HEK293 (cell line): ENCODE data around the gene TNFRSF25.

Experiments used
- CTCF ChIA-PET: fragments of 350-600 bp; formaldehyde crosslinking; extraction: SDS; loops from one replicate; lab custom pipeline; 2021; ENCODE audit warnings: antibody characterized with exemption; lab: Yijun Ruan, JAX
- POLR2A ChIA-PET: fragments of 300-600 bp; formaldehyde crosslinking; extraction: SDS; loops from one replicate; lab custom pipeline; 2020; ENCODE audit warnings: antibody characterized with exemption, inconsistent platforms; lab: Yijun Ruan, JAX
- H3K27ac ChIP-seq: fragments of 200-500 bp; sonication (Bioruptor generic); 2 replicates; pipeline ENCODE4 v1.5.1; 2014; ENCODE audit warnings: low read depth, low read length, control low read depth, inconsistent platforms; ENCODE audit errors: extremely low read depth
- H3K36me3 ChIP-seq, 2 experiments: fragments of 200-500 bp in 1 of 2; sonication (Bioruptor generic) in 1 of 2; 1 replicate in 1 of 2; 2 replicates in 1 of 2; pipeline ENCODE4 v1.5.1; 2014 to 2017; ENCODE audit warnings: inconsistent platforms in 2 of 2, low read length in 2 of 2; ENCODE audit not compliant: control insufficient read depth in 2 of 2, insufficient read depth in 1 of 2
- H3K4me1 ChIP-seq: fragments of 200-500 bp; sonication (Bioruptor generic); 2 replicates; pipeline ENCODE4 v1.5.1; 2014; ENCODE audit warnings: mild to moderate bottlenecking, low read length, inconsistent platforms; ENCODE audit not compliant: control insufficient read depth, insufficient read depth
- H3K4me3 ChIP-seq: 2 replicates; pipeline ENCODE4 v1.5.1; 2011; ENCODE audit warnings: low read depth, mild to moderate bottlenecking, control low read depth, low read length, moderate library complexity
- H3K9me3 ChIP-seq: fragments of 200-500 bp; sonication (Bioruptor generic); 2 replicates; pipeline ENCODE4 v1.5.1; 2014; ENCODE audit warnings: low read depth, low read length, inconsistent platforms; ENCODE audit not compliant: control insufficient read depth, insufficient read depth
- EGR2 ChIP-seq: fragments of 450-650 bp; formaldehyde crosslinking; IDR thresholded peaks from 2 replicates; pipeline ENCODE4 v1.5.1; 2016; ENCODE audit warnings: low read depth, missing biosample characterization, missing genetic modification characterization
- GLI2 ChIP-seq: fragments of 450-650 bp; formaldehyde crosslinking; IDR thresholded peaks from 2 replicates; pipeline ENCODE4; 2017; ENCODE audit warnings: missing biosample characterization, missing genetic modification characterization, low read depth, borderline replicate concordance
- KLF1 ChIP-seq: fragments of 450-650 bp; formaldehyde crosslinking; IDR thresholded peaks from 2 replicates; pipeline ENCODE4 v1.5.1; 2016; ENCODE audit warnings: missing biosample characterization, missing genetic modification characterization
- MEIS1 ChIP-seq: sonication (generic); formaldehyde crosslinking; IDR thresholded peaks from 2 replicates; pipeline ENCODE4 v1.8.1; 2022; ENCODE audit warnings: missing genetic modification reagents, mild to moderate bottlenecking, borderline replicate concordance
- SALL2 ChIP-seq: fragments of 450-650 bp; formaldehyde crosslinking; IDR thresholded peaks from 2 replicates; pipeline ENCODE4 v1.5.0; 2017; ENCODE audit warnings: missing biosample characterization, mild to moderate bottlenecking, missing genetic modification characterization, borderline replicate concordance
- SCRT2 ChIP-seq: fragments of 450-650 bp; formaldehyde crosslinking; IDR thresholded peaks from 2 replicates; pipeline ENCODE4 v1.5.1; 2016; ENCODE audit warnings: missing biosample characterization, missing genetic modification characterization
- SP2 ChIP-seq: fragments of 450-650 bp; formaldehyde crosslinking; IDR thresholded peaks from 2 replicates; pipeline ENCODE4 v1.5.1; 2016; ENCODE audit warnings: missing biosample characterization, missing genetic modification characterization
- SP3 ChIP-seq: fragments of 450-650 bp; formaldehyde crosslinking; IDR thresholded peaks from 2 replicates; pipeline ENCODE4 v1.5.1; 2016; ENCODE audit warnings: missing biosample characterization, missing genetic modification characterization
- TCF7L2 ChIP-seq: IDR thresholded peaks from 2 replicates; pipeline ENCODE4 v1.6.1; 2011; ENCODE audit warnings: low read depth, mild to moderate bottlenecking, inconsistent platforms, low read length, moderate library complexity, borderline replicate concordance
- ZBTB48 ChIP-seq: fragments of 450-650 bp; formaldehyde crosslinking; IDR thresholded peaks from 2 replicates; pipeline ENCODE4 v1.5.1; 2016; ENCODE audit warnings: missing biosample characterization, missing genetic modification characterization
- ZFHX2 ChIP-seq: fragments of 450-650 bp; formaldehyde crosslinking; conservative IDR thresholded peaks from 2 replicates; pipeline ENCODE4 v1.5.1; 2016; ENCODE audit warnings: missing biosample characterization, missing genetic modification characterization
- ZFP37 ChIP-seq: fragments of 450-650 bp; formaldehyde crosslinking; IDR thresholded peaks from 2 replicates; pipeline ENCODE4 v1.5.1; 2016; ENCODE audit warnings: missing biosample characterization, missing genetic modification characterization
- ZNF114 ChIP-seq: fragments of 450-650 bp; formaldehyde crosslinking; IDR thresholded peaks from 2 replicates; pipeline ENCODE4 v1.5.0; 2017; ENCODE audit warnings: missing biosample characterization, missing genetic modification characterization
- ZNF140 ChIP-seq: fragments of 450-650 bp; formaldehyde crosslinking; IDR thresholded peaks from 2 replicates; pipeline ENCODE4 v1.5.1; 2016; ENCODE audit warnings: missing biosample characterization, missing genetic modification characterization
- ZNF2 ChIP-seq: fragments of 450-650 bp; formaldehyde crosslinking; IDR thresholded peaks from 2 replicates; pipeline ENCODE4 v1.5.1; 2016; ENCODE audit warnings: missing biosample characterization, missing genetic modification characterization
- ZNF23 ChIP-seq: fragments of 450-650 bp; formaldehyde crosslinking; IDR thresholded peaks from 2 replicates; pipeline ENCODE4 v1.5.1; 2016; ENCODE audit warnings: missing biosample characterization, missing genetic modification characterization, borderline replicate concordance
- ZNF266 ChIP-seq: fragments of 450-650 bp; formaldehyde crosslinking; IDR thresholded peaks from 2 replicates; pipeline ENCODE4 v1.5.1; 2016; ENCODE audit warnings: missing biosample characterization, missing genetic modification characterization, low read depth
- ZNF335 ChIP-seq: fragments of 450-650 bp; formaldehyde crosslinking; conservative IDR thresholded peaks from 2 replicates; pipeline ENCODE4 v1.5.1; 2016; ENCODE audit warnings: missing biosample characterization, missing genetic modification characterization
- ZNF341 ChIP-seq: fragments of 450-650 bp; formaldehyde crosslinking; IDR thresholded peaks from 2 replicates; pipeline ENCODE4; 2016; ENCODE audit warnings: low read depth, missing biosample characterization, missing genetic modification characterization
- ZNF404 ChIP-seq: fragments of 450-650 bp; formaldehyde crosslinking; IDR thresholded peaks from 2 replicates; pipeline ENCODE4 v1.5.1; 2017; ENCODE audit warnings: missing biosample characterization, missing genetic modification characterization
- ZNF473 ChIP-seq: fragments of 450-650 bp; formaldehyde crosslinking; IDR thresholded peaks from 2 replicates; pipeline ENCODE4 v1.5.1; 2017; ENCODE audit warnings: missing biosample characterization, missing genetic modification characterization
- ZNF510 ChIP-seq: fragments of 450-650 bp; formaldehyde crosslinking; IDR thresholded peaks from 2 replicates; pipeline ENCODE4 v1.5.1; 2018; ENCODE audit warnings: mild to moderate bottlenecking, missing genetic modification characterization, missing biosample characterization; ENCODE audit not compliant: insufficient replicate concordance
- ZNF600 ChIP-seq: fragments of 450-650 bp; formaldehyde crosslinking; IDR thresholded peaks from 2 replicates; pipeline ENCODE4 v1.5.1; 2016; ENCODE audit warnings: missing biosample characterization, missing genetic modification characterization
- ZNF624 ChIP-seq: fragments of 450-650 bp; formaldehyde crosslinking; IDR thresholded peaks from 2 replicates; pipeline ENCODE4 v1.5.1; 2017; ENCODE audit warnings: missing biosample characterization, missing genetic modification characterization
- ZNF626 ChIP-seq: fragments of 450-650 bp; sonication (Bioruptor Pico); formaldehyde crosslinking; IDR thresholded peaks from 2 replicates; pipeline ENCODE4 v1.5.1; 2018; ENCODE audit warnings: missing biosample characterization, missing genetic modification characterization, inconsistent platforms
- ZNF629 ChIP-seq: fragments of 450-650 bp; formaldehyde crosslinking; IDR thresholded peaks from 2 replicates; pipeline ENCODE4 v1.5.1; 2017; ENCODE audit warnings: missing biosample characterization, missing genetic modification characterization
- ZNF768 ChIP-seq: fragments of 450-650 bp; formaldehyde crosslinking; IDR thresholded peaks from 2 replicates; pipeline ENCODE4 v1.5.1; 2018; ENCODE audit warnings: missing biosample characterization, mild to moderate bottlenecking, missing genetic modification characterization
- ZNF792 ChIP-seq: fragments of 450-650 bp; formaldehyde crosslinking; IDR thresholded peaks from 2 replicates; pipeline ENCODE4 v1.5.1; 2016; ENCODE audit warnings: missing biosample characterization, missing genetic modification characterization
- ZNF837 ChIP-seq: fragments of 450-650 bp; formaldehyde crosslinking; IDR thresholded peaks from 2 replicates; pipeline ENCODE4 v1.5.1; 2016; ENCODE audit warnings: missing biosample characterization, missing genetic modification characterization
- TF ChIP-seq, protein P1 (sequence below): fragments of 450-650 bp; formaldehyde crosslinking; IDR thresholded peaks from 2 replicates; pipeline ENCODE4 v1.5.1; 2016; ENCODE audit warnings: missing biosample characterization, missing genetic modification characterization
- TF ChIP-seq, protein P2 (sequence below): fragments of 450-650 bp; formaldehyde crosslinking; IDR thresholded peaks from 2 replicates; pipeline ENCODE4 v1.5.1; 2016; ENCODE audit warnings: missing biosample characterization, missing genetic modification characterization
- TF ChIP-seq, protein P3 (sequence below): fragments of 450-650 bp; formaldehyde crosslinking; IDR thresholded peaks from 2 replicates; pipeline ENCODE4 v1.5.1; 2016; ENCODE audit warnings: missing biosample characterization, missing genetic modification characterization
- TF ChIP-seq, protein P4 (sequence below): fragments of 450-650 bp; formaldehyde crosslinking; IDR thresholded peaks from 2 replicates; pipeline ENCODE4 v1.5.1; 2016; ENCODE audit warnings: missing biosample characterization, missing genetic modification characterization

TNFRSF25 gene

DNA sequence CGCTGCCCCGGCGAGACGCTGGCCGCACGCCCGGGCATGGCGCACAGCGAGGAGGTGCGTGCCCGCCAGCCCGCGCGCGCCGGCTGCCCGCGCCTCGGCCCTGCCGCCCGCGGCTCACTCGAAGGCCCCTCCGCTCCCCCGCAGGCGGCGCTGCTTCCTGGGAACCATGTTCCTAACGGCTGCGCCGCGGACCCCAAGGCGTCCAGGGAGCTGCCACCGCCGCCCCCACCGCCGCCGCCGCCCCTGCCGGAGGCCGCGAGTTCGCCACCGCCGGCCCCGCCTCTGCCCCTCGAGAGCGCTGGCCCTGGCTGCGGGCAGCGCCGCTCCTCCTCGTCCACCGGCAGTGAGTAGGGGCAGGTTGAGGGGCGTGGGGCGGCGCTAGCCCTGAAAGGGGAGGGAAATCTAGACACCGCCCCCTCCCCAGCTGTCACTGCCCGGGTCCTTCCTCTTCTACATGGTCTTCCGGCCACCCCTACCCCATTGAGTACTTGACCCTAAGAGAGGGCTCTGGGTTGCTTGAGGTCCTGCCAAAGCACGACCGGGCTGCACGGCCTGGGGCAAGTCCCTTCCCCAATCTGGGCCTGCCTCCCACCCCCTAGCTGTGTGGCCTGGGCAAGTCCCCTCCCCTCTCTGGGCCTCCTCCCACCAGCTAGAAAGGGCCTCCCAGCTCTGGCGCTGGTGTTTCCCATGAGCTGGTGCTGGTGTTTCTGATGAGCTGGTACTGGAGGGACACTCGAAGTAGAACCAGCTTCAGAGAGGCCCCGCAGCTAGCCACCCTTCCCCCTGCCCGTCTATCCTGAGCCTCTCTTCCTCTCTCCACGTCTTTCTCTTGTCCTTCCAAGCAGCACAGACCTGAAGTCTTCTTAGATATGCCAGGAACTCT lies 17.0 kb downstream of the TNFRSF25 start:
- POLR2A ChIA-PET, result no interaction called here
- Histone ChIP-seq H3K4me3 (no peak overlapping the region), H3K27ac (no peak overlapping the region), H3K36me3 (no peaks in the 10 kb centered on the region), H3K4me1 (no peaks in the 10 kb centered on the region), H3K9me3 (no peaks in the 10 kb centered on the region)
- CTCF ChIA-PET, result interaction anchor here (0.6 to 2.2 kb wide), 7 partner anchors 8 to 202 kb away, joined by 3 to 11 read pairs (median 3); no protein-coding TSS in a partner anchor
- TF ChIP-seq ZNF2 (no peak), SP2 (peak; percentile 56; the same call in 1 of the 2 replicates), ZNF626 (tag by site-specific recombination) (no peak), EGR2 (peak; percentile 9; the same call in 1 of the 2 replicates), ZNF768 (0 out of 2 replicates have a peak, but pooled peaks have one; percentile 40), ZNF792 (tag by site-specific recombination) (no peak), ZNF140 (tag by site-specific recombination) (no peak), GLI2 (tag by site-specific recombination) (no peak), ZNF473 (tag by site-specific recombination) (no peak), ZNF600 (tag by site-specific recombination) (no peak), ZNF404 (no peak), ZNF629 (tag by site-specific recombination) (no peak), SP3 (tag by site-specific recombination) (peak; percentile 55), ZBTB48 (tag by site-specific recombination) (no peak), ZNF23 (tag by site-specific recombination) (no peak), ZFHX2 (tag by site-specific recombination) (0 out of 2 replicates have a peak, but pooled peaks have one; percentile 18), SALL2 (tag by site-specific recombination) (no peak), ZNF837 (no peak), ZNF114 (no peak), MEIS1 (CRISPR knock-in tag) (no peak), ZNF266 (tag by site-specific recombination) (no peak), ZNF624 (tag by site-specific recombination) (no peak), ZFP37 (no peak), ZNF341 (tag by site-specific recombination) (no peak), ZNF510 (tag by site-specific recombination) (no peak), TCF7L2 (no peak), KLF1 (tag by site-specific recombination) (no peak), ZNF335 (tag by site-specific recombination) (peak; percentile 40), SCRT2 (tag by site-specific recombination) (no peak)
- TF ChIP-seq, protein P1, sequence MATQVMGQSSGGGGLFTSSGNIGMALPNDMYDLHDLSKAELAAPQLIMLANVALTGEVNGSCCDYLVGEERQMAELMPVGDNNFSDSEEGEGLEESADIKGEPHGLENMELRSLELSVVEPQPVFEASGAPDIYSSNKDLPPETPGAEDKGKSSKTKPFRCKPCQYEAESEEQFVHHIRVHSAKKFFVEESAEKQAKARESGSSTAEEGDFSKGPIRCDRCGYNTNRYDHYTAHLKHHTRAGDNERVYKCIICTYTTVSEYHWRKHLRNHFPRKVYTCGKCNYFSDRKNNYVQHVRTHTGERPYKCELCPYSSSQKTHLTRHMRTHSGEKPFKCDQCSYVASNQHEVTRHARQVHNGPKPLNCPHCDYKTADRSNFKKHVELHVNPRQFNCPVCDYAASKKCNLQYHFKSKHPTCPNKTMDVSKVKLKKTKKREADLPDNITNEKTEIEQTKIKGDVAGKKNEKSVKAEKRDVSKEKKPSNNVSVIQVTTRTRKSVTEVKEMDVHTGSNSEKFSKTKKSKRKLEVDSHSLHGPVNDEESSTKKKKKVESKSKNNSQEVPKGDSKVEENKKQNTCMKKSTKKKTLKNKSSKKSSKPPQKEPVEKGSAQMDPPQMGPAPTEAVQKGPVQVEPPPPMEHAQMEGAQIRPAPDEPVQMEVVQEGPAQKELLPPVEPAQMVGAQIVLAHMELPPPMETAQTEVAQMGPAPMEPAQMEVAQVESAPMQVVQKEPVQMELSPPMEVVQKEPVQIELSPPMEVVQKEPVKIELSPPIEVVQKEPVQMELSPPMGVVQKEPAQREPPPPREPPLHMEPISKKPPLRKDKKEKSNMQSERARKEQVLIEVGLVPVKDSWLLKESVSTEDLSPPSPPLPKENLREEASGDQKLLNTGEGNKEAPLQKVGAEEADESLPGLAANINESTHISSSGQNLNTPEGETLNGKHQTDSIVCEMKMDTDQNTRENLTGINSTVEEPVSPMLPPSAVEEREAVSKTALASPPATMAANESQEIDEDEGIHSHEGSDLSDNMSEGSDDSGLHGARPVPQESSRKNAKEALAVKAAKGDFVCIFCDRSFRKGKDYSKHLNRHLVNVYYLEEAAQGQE (tag by site-specific recombination), result no peak
- TF ChIP-seq, protein P2, sequence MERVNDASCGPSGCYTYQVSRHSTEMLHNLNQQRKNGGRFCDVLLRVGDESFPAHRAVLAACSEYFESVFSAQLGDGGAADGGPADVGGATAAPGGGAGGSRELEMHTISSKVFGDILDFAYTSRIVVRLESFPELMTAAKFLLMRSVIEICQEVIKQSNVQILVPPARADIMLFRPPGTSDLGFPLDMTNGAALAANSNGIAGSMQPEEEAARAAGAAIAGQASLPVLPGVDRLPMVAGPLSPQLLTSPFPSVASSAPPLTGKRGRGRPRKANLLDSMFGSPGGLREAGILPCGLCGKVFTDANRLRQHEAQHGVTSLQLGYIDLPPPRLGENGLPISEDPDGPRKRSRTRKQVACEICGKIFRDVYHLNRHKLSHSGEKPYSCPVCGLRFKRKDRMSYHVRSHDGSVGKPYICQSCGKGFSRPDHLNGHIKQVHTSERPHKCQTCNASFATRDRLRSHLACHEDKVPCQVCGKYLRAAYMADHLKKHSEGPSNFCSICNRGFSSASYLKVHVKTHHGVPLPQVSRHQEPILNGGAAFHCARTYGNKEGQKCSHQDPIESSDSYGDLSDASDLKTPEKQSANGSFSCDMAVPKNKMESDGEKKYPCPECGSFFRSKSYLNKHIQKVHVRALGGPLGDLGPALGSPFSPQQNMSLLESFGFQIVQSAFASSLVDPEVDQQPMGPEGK (tag by site-specific recombination), result peak; percentile 18; the same call in 1 of the 2 replicates
- TF ChIP-seq, protein P3, sequence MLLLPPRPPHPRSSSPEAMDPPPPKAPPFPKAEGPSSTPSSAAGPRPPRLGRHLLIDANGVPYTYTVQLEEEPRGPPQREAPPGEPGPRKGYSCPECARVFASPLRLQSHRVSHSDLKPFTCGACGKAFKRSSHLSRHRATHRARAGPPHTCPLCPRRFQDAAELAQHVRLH (tag by site-specific recombination), result no peak
- TF ChIP-seq, protein P4, sequence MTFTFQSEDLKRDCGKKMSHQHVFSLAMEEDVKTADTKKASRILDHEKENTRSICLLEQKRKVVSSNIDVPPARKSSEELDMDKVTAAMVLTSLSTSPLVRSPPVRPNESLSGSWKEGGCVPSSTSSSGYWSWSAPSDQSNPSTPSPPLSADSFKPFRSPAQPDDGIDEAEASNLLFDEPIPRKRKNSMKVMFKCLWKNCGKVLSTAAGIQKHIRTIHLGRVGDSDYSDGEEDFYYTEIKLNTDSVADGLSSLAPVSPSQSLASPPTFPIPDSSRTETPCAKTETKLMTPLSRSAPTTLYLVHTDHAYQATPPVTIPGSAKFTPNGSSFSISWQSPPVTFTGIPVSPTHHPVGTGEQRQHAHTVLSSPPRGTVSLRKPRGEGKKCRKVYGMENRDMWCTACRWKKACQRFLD (tag by site-specific recombination), result no peak
